ENCODE data around the gene TMEM168.

TMEM168 gene

DNA sequence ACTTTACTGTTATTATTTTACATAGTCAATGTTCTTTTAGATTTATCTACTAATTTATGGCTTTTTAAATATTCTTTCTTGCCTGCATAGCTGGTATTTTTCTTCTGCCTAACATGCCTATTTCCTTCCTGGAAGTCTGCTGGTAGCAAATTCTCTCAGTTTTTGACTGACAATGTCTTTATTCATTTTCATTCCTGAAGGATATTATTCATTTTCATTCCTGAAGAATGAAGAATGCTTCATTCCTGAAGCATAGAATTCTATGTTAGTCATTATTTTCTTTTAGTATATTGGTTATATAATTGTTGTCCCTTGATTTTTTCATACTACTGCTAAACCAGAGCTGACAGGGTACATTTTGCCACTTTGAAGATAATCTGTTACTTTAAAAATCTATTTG lies 41.8 kb downstream of the TMEM168 start:
- peak; percentile 29; the same call in 2 of the 3 replicates for ATAC-seq

DNA sequence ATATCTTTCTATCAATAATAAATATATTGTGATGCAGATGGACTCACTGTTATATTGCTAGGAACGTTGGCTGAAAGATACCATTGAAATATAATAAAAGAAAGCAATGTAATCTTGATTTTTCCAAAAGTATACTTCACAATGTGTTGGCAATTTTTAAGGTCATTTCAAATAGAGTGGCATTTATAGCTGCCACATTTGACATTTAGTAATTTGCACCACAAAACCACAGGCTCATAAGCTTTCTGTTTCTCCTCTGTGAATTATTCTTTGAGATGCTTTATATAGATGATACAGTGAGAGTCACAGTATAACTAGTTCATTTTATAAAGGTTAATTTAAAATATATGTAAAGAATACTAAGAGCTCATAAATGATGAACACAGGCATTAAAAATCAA lies 44.6 kb downstream of the TMEM168 start:
- ATAC-seq, result no peak
- no peak for TF ChIP-seq ZNF565 (CRISPR knock-in tag; conservative IDR thresholded peaks at IDR 0.05; ENCODE audit: low read depth)
- TF ChIP-seq ZNF8 (CRISPR knock-in tag; IDR thresholded peaks at IDR 0.05), result no peak
- no peak for TF ChIP-seq CSDC2 (CRISPR knock-in tag; IDR thresholded peaks at IDR 0.05)
- no peak for TF ChIP-seq RARB (CRISPR knock-in tag; IDR thresholded peaks at IDR 0.05)
- TF ChIP-seq, protein P1, sequence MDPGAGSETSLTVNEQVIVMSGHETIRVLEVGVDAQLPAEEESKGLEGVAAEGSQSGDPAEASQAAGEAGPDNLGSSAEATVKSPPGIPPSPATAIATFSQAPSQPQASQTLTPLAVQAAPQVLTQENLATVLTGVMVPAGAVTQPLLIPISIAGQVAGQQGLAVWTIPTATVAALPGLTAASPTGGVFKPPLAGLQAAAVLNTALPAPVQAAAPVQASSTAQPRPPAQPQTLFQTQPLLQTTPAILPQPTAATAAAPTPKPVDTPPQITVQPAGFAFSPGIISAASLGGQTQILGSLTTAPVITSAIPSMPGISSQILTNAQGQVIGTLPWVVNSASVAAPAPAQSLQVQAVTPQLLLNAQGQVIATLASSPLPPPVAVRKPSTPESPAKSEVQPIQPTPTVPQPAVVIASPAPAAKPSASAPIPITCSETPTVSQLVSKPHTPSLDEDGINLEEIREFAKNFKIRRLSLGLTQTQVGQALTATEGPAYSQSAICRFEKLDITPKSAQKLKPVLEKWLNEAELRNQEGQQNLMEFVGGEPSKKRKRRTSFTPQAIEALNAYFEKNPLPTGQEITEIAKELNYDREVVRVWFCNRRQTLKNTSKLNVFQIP (CRISPR knock-in tag; IDR thresholded peaks at IDR 0.05; ENCODE audit: borderline replicate concordance, low read depth), result no peak
- no peak for TF ChIP-seq BACH2 (CRISPR knock-in tag; IDR thresholded peaks at IDR 0.05; ENCODE audit: borderline replicate concordance)
- no peak for TF ChIP-seq GLIS3 (CRISPR knock-in tag; IDR thresholded peaks at IDR 0.05)
- TF ChIP-seq TOX (CRISPR knock-in tag; IDR thresholded peaks at IDR 0.05; ENCODE audit: borderline replicate concordance), result no peak
- no peak for TF ChIP-seq PPARA (CRISPR knock-in tag; IDR thresholded peaks at IDR 0.05; ENCODE audit: borderline replicate concordance)

More for the DNA sequence above, 41.8 kb downstream of the TMEM168 start:
- TF ChIP-seq ZNF8 (CRISPR knock-in tag; IDR thresholded peaks at IDR 0.05) (no peak), TOX (CRISPR knock-in tag; IDR thresholded peaks at IDR 0.05; ENCODE audit: borderline replicate concordance) (no peak), ZFP30 (CRISPR knock-in tag; IDR thresholded peaks at IDR 0.05) (no peak), ISL1 (CRISPR knock-in tag; IDR thresholded peaks at IDR 0.05) (peak; percentile 25; the same call in 1 of the 2 replicates)
- TF ChIP-seq, protein P2, sequence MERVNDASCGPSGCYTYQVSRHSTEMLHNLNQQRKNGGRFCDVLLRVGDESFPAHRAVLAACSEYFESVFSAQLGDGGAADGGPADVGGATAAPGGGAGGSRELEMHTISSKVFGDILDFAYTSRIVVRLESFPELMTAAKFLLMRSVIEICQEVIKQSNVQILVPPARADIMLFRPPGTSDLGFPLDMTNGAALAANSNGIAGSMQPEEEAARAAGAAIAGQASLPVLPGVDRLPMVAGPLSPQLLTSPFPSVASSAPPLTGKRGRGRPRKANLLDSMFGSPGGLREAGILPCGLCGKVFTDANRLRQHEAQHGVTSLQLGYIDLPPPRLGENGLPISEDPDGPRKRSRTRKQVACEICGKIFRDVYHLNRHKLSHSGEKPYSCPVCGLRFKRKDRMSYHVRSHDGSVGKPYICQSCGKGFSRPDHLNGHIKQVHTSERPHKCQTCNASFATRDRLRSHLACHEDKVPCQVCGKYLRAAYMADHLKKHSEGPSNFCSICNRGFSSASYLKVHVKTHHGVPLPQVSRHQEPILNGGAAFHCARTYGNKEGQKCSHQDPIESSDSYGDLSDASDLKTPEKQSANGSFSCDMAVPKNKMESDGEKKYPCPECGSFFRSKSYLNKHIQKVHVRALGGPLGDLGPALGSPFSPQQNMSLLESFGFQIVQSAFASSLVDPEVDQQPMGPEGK (CRISPR knock-in tag; IDR thresholded peaks at IDR 0.05; ENCODE audit: borderline replicate concordance), result no peak

DNA sequence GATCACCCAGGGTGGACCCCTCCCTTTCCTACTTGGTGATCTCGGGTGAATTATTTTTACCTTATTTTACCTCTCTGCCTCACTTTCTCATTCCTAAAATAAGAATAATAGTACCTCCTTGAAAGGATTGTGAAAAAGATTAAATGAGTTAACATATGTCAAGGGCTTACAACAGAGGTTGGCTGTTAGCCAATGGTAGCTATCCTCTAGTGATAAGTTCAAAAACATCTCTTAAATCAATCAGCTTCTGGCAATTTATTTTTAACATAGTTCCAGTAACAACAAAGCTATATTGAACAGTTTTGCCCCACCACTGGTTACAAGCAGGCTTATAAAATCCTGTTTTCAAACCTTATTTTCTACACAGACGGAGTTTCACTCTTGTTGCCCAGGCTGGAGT lies 45.4 kb downstream of the TMEM168 start:
- no peak for ATAC-seq
- TF ChIP-seq PPARA (CRISPR knock-in tag; IDR thresholded peaks at IDR 0.05; ENCODE audit: borderline replicate concordance) (no peak), RARB (CRISPR knock-in tag; IDR thresholded peaks at IDR 0.05) (no peak), ISL1 (CRISPR knock-in tag; IDR thresholded peaks at IDR 0.05) (no peak), ZFP3 (CRISPR knock-in tag; IDR thresholded peaks at IDR 0.05) (no peak), OSR1 (CRISPR knock-in tag; IDR thresholded peaks at IDR 0.05) (no peak), ESRRG (CRISPR knock-in tag; IDR thresholded peaks at IDR 0.05) (no peak), TCF4 (CRISPR knock-in tag; IDR thresholded peaks at IDR 0.05; ENCODE audit: borderline replicate concordance) (no peak), CSDC2 (CRISPR knock-in tag; IDR thresholded peaks at IDR 0.05) (no peak)
- TF ChIP-seq, protein P3, sequence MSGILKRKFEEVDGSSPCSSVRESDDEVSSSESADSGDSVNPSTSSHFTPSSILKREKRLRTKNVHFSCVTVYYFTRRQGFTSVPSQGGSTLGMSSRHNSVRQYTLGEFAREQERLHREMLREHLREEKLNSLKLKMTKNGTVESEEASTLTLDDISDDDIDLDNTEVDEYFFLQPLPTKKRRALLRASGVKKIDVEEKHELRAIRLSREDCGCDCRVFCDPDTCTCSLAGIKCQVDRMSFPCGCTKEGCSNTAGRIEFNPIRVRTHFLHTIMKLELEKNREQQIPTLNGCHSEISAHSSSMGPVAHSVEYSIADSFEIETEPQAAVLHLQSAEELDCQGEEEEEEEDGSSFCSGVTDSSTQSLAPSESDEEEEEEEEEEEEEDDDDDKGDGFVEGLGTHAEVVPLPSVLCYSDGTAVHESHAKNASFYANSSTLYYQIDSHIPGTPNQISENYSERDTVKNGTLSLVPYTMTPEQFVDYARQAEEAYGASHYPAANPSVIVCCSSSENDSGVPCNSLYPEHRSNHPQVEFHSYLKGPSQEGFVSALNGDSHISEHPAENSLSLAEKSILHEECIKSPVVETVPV (CRISPR knock-in tag; IDR thresholded peaks at IDR 0.05), result no peak

DNA sequence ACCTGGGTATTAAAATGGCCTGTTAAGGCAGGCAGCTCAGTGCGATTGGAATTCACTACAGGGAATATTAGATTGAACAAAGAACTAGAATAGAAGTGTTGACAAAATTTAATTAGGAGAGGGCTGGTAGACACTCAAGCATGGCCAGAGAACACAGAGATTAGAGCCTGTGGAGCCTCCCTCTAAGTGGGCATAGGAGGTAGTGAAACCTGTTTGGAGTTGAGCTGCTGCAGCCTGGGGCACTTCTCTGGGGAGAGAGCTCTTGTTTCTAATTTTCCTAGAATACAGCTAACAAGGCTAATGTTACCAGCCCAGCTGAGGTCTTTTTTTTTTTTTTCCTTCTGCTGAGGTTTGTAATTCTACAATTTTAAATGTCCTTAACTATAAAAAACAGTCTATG lies 46.4 kb downstream of the TMEM168 start:
- no peak; the same call in 2 of the 3 replicates for ATAC-seq
- TF ChIP-seq ARNTL (CRISPR knock-in tag; IDR thresholded peaks at IDR 0.05; ENCODE audit: borderline replicate concordance, low read depth) (no peak), SNAI2 (CRISPR knock-in tag; IDR thresholded peaks at IDR 0.05) (no peak), ZC3H10 (CRISPR knock-in tag; IDR thresholded peaks at IDR 0.05) (no peak), TOX (CRISPR knock-in tag; IDR thresholded peaks at IDR 0.05; ENCODE audit: borderline replicate concordance) (no peak), ZNF8 (CRISPR knock-in tag; IDR thresholded peaks at IDR 0.05) (no peak), ZFP3 (CRISPR knock-in tag; IDR thresholded peaks at IDR 0.05) (no peak), RARB (CRISPR knock-in tag; IDR thresholded peaks at IDR 0.05) (no peak), GLIS3 (CRISPR knock-in tag; IDR thresholded peaks at IDR 0.05) (no peak)
- TF ChIP-seq, protein P3 (CRISPR knock-in tag; IDR thresholded peaks at IDR 0.05), result no peak
- TF ChIP-seq, protein P1 (CRISPR knock-in tag; IDR thresholded peaks at IDR 0.05; ENCODE audit: borderline replicate concordance, low read depth), result no peak
